Measurements from ENCODE around the gene IQGAP3.

GRCh38 chr1:156560585-156561163 is 11.7 kb downstream of the IQGAP3 start:
- TF ChIP-seq POLR2AphosphoS5 (IDR thresholded peaks at IDR 0.05): no peak
- TF ChIP-seq, protein P1, sequence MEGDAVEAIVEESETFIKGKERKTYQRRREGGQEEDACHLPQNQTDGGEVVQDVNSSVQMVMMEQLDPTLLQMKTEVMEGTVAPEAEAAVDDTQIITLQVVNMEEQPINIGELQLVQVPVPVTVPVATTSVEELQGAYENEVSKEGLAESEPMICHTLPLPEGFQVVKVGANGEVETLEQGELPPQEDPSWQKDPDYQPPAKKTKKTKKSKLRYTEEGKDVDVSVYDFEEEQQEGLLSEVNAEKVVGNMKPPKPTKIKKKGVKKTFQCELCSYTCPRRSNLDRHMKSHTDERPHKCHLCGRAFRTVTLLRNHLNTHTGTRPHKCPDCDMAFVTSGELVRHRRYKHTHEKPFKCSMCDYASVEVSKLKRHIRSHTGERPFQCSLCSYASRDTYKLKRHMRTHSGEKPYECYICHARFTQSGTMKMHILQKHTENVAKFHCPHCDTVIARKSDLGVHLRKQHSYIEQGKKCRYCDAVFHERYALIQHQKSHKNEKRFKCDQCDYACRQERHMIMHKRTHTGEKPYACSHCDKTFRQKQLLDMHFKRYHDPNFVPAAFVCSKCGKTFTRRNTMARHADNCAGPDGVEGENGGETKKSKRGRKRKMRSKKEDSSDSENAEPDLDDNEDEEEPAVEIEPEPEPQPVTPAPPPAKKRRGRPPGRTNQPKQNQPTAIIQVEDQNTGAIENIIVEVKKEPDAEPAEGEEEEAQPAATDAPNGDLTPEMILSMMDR (IDR thresholded peaks at IDR 0.05): no peak
- TF ChIP-seq EP300 (IDR thresholded peaks at IDR 0.05): no peak

All from esophagus muscularis mucosa (tissue), 4 donors.